ENCODE results near the gene MINDY4. TPM values are rescaled to one million over a fixed set of nuclear protein-coding genes. Genes with fewer than 3 reads are reported as not detected.

Gene MINDY4
- total RNA-seq, 2 donors from 2014 or later = 13.9 to 18.4 TPM

DNA sequence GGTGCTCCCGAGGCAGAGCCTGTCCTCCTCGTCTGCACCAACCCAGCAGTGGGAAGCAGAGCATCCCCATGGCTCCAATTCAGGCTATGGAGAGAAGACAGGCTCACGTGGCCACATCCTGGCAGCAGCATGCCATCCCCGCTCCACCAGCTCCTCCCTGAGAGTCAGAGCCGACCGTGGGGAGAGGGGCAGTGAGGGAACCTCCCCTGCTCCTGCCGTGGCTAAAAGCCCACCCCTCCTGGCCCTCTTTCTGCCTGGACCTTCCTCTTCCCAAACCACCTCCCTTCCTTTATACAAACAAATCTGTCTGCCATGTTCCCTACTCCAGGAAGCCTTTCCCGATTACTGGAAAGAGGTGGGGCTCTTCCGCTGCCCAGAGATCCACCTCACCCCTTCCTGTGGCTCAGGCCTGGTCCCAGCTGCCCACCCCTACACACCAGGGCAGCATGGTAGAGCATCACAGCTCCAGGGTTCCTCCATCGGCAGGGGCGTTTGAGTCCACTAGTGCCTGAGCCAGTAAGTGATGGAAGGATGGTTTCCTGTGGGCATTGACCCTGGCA lies 129.7 kb downstream of the MINDY4 start:
- intact Hi-C loops (cut with DNase I) = no loop called here
- no peak for DNase-seq (ENCODE audit: low spot score)

DNA sequence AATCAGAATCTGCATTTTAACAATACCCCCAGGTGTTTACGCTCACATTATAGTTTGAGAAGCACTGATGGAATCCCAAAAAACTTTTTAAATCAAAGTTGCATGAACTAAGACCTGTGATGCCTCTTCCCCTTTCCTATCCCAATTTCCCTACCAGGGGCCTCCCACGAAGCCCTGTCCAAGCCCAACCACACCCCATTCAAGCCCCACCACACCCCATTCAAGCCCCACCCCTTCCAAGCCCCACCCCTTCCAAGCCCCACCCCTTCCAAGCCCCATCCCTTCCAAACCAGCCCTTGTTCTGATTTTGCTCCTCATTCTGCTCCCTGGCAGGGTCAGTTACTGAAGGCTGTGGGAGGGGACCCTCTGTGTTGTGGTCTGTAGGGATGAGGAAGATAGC lies 130.6 kb downstream of the MINDY4 start:
- intact Hi-C loops (cut with DNase I) = no loop called here
- DNase-seq (ENCODE audit: low spot score) = no peak

DNA sequence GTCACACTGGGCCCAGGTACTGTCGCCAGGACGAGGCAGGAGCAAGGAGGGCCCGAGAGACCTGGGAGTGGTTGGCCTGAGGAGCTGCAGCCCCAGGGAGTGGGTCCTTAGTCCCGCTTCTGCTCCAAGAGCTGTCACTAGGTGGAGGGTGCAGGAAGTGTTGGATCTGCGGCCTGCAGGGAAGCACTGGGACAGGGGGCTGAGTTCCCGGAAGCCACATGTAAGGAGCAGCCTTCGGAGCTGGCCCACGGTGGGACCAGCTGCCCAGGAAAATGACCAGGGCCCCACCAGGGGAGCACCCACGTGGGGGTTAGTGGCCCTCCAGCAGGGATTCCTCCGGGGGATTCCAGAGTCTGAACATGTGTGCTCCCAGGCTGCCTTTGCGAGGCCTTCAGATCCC lies 131.2 kb downstream of the MINDY4 start:
- no peak for DNase-seq (ENCODE audit: low spot score)
- intact Hi-C loops (cut with DNase I) = no loop called here

DNA sequence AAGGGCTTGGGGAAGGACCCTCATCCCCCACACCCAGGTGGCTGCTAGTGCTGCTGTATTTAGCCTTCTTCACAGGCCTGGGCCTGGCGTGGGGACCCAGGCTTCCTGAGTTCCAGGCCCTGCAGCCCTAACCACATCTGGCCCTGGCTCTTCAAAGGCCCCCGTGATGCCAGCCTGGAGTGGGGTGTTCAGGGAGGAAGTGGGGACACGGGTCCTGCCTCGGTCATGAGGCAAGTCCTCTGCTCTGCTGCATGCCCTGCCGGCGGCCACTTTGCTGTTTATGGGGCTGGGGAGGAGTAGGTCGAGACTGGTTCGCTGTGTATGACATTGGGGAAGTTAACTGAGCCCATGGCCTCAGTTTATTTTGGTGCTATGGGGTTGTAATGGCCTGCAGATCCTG lies 131.9 kb downstream of the MINDY4 start:
- no peak for DNase-seq (ENCODE audit: low spot score)
- intact Hi-C loops (cut with DNase I) = no loop called here

DNA sequence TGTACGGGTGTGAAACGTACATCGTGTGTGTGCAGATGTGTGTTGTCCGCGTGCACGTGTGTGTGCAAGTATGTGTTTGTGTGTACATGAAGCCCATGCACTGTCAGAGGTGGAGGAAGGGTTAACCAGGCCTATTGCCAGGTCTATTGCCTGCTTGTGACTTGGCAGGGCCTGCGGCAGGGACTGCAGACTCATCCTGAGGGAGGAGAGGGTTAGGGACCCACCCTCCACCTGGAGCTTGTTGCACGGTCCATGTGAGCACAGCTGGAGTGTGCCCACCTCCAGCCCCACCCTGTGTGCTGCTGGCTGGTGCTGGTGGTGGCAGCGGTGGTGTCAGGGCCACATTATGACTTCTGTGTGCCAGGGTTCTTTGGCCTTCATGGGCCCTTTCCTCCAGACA lies 133.3 kb downstream of the MINDY4 start:
- intact Hi-C loops (cut with DNase I) = no loop called here

DNA sequence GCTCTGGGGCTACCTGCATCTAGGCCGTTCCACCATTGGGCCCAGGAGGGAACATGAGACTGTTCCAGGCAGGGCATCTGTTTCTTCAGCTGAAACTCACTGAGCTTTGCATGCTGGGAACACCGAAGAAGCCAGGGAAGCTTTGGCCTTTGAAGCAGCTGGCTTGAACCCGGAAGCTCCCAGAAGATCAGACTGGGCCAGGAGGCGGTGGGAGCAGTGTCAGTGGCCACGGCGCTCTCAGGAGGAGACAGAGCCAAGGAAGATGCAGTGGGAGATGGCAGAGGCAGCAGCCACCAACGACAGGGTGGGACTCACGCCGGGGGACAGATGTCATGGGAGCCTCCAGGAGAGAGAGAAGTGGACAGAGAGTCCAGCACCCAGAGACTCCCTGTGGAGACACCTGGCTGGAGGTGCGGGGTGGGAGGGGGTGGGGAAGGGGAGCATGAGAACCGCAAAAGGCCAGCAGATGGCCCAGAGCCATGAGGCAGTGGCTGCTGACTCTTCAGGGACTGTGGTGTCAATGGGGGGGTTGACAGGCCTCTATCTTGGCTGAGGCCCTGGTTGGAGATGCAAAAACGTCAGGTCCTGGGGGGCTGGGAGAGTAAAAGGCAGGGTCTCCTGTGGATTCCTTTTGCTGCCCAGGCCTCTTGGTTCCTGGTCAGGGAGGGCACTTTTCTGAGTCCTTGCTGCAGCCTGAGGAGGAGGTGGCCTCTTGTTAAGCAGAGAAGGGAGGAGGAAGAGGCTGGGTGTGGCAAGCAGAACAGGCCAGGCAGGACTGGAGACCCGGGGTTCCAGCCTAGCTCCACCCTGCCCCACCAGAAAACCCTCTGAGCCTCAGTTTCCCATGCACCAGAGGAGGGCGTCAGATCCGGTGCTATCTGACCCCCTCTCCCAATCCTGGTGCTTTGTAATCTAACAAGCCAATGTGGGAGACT lies 134.1 kb downstream of the MINDY4 start:
- no peak for DNase-seq (ENCODE audit: low spot score)
- intact Hi-C loops (cut with DNase I) = loop anchor here in 1 of 2 donors (5.0 kb wide), 2 partner anchors 88 to 103 kb away; no protein-coding TSS in a partner anchor

More for the DNA sequence above, 133.3 kb downstream of the MINDY4 start:
- no peak for DNase-seq (ENCODE audit: low spot score)

DNA sequence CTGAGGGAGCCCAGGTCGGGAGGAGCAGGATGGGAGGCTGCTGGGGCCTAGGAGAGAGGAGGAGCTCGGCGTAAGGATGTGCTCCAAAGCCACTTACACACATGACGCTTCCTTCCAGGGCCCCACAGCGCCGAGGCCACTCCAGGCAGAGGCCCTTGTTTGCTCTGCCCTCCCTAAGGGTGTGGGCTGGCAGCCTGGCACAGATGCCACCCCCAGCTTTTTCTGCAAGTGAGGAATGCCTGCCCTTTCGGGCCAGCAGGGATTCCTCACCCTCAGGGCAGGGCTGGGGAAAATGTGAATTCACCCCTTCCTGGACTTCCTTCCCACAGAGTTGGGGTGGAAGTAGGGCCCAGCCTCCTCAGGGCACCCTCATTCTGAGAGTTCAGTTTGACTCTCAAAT lies 134.8 kb downstream of the MINDY4 start:
- intact Hi-C loops (cut with DNase I) = loop anchor here in 1 of 2 donors (5.0 kb wide), 2 partner anchors 89 to 104 kb away; no protein-coding TSS in a partner anchor
- no peak for DNase-seq (ENCODE audit: low spot score)

DNA sequence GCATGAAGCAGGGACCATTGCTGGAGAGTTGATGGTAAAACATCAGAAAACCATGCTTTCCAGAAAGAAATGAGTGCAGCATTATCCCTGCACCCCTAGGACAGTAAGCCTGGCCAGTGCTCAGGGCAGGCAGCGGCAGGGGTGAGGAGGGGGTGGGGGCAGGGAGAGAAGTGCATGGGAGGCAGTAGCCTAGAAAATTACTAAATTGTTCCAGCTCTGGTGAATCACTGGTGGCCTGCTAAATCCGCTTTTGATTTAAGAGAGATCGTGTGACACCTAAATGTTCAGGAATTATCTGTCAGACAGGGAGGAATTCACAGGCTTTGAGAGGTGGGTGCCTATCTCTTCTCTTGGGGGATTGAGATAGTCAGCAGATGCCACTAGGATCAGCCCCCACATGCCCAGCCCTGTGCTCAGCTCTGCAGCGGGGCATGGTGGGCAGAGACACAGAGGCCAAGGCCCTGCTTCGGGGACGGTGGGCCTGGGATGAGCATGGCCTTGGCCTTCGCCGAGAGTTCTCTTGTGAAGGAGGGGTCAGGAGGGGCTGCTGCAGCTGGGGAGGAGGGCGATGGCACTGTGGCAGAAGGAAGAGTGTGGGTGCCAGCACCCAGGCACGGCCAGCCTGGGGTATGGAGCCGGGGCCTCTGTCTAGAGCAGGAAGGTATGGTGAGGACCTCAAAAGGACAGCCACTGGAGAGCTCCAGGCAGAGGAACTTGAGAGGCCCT lies 135.5 kb downstream of the MINDY4 start:
- intact Hi-C loops (cut with DNase I) = loop anchor here in 1 of 2 donors (5.0 kb wide), 2 partner anchors 89 to 104 kb away; no protein-coding TSS in a partner anchor

DNA sequence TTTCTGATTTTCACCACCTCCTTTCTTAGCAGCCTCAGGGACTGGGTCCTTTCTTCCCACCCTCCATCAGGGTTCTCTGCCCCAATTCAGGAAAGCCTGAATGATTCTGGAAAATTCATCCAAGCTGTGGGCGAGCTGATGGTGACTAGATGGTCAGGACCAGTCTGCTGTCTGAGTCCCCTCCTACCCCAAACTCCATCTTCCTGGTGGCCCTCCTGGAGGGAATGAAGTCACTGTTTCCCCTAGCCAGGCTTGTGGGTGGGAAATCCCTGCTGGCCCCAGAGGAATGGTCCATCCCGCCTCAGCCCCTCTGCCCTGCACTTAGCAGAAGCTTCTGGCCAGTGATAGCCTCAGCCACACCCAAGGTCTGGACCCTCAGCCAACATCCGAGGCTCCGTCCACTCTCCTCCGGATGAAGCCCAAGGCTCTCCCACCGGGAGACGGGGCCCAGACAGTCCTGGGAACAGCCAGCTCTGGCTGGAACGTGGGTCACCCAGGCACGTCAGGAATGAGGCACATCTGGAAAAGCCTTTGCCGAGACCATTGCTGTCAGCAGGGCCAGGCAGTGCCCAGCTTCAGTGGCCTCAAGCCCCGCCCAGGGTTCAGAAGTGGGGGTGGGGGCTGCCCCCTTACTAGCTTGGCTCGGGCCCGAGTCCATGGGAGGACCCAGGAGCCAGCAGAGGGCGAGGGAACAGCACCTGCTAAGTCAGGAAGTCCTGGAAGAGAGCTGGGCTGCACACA lies 136.5 kb downstream of the MINDY4 start:
- DNase-seq (ENCODE audit: low spot score) = peak; percentile 90
- intact Hi-C loops (cut with DNase I) = loop anchor here in 1 of 2 donors (5.0 kb wide), 2 partner anchors 90 to 105 kb away; no protein-coding TSS in a partner anchor

More for the DNA sequence above, 135.5 kb downstream of the MINDY4 start:
- DNase-seq (ENCODE audit: low spot score) = no peak

DNA sequence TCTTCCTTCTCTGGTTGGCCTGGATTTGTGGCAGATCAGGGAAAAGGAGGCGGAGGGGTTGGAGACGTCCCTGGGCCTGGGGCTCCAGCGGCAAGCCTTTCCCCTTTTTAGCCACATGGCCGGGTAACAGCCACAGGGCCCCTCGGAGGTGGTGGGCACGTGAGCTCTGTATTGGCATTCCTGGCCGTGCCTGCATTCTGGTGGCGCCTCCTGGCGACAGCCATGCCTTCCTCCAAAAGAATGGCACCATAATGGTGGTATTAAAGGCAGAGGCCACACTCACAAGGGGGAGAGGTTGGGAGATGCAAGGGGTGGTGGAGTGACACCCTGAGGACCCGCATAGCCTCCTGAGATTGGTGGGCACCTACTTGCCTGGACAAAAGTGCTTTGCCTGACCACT lies 137.5 kb downstream of the MINDY4 start:
- no peak for DNase-seq (ENCODE audit: low spot score)
- intact Hi-C loops (cut with DNase I) = loop anchor here in 1 of 2 donors (5.0 kb wide), 2 partner anchors 91 to 106 kb away; no protein-coding TSS in a partner anchor

DNA sequence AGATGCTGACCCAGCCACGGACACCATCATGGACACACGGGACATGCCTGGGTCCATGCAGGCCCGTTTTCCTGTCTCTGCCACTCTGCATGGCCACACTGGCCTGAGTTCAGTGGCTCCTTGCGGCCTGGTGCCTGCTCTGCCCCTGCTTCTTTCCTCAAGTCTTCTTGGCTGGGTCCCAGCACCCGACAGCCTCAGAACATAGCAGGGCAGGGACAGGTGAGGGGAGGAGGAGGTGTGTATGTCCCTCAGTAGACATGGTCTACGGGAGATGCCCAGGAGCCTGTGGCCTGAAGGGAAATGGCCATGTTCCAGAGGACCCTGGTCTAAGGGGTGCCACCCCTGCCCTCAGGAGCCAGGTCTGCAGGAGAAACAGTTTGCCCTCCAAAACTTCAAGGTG lies 138.2 kb downstream of the MINDY4 start:
- DNase-seq (ENCODE audit: low spot score) = no peak
- intact Hi-C loops (cut with DNase I) = loop anchor here in 1 of 2 donors (5.0 kb wide), 2 partner anchors 92 to 107 kb away; no protein-coding TSS in a partner anchor

DNA sequence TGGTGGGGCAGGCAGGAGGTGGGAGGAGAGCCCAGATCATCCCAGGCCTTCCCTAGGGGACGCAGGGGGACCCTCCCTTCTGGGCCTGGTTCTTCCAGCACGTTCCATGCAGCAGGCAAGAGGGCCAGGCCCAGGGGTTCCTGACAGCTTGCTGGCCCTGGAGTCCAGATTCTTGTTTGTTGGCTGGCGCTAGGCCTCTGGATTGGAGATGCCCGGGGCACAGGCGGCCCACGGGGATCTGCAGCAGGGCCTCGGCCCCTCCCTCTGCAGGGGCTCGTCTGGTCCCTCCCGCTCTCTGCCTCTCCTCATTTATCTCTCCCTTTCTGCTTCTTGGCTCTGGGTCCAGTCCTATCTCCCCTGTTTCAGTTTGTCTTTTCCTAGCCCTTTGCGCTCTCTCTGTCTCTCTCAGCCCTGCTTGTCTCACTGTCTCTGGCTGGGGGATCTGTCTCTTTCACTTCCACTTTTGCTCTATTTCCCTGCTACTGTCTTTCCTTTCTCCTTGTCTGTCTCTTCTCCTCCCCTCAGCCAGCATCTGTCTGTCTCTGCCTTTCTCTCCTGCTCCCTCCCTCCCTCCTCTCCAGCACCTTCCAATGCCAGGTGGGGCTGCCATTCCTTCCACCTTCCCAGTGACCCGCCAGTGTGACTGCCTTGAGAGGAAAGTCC lies 139.3 kb downstream of the MINDY4 start:
- intact Hi-C loops (cut with DNase I) = no loop called here
- no peak for DNase-seq (ENCODE audit: low spot score)

DNA sequence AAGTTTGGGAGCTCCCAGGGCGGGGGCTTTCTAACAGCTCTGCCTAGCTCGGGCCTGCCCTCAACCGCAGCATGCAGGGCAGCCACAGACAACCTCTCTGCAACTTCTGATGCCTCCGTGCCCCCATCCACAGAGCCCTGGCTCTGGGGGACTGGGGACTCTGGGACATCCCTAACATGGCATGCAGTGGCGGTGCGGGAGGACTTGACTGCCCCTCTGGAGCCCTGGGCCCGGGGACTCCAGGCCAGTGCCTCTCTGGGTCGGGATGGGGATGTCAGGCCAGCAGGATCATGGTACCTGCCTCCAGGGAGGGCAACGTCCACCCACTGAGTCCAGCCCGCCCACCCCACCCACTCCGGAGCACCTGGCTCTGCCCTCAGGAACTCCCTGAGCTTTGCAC lies 139.9 kb downstream of the MINDY4 start:
- intact Hi-C loops (cut with DNase I) = no loop called here
- no peak for DNase-seq (ENCODE audit: low spot score)

DNA sequence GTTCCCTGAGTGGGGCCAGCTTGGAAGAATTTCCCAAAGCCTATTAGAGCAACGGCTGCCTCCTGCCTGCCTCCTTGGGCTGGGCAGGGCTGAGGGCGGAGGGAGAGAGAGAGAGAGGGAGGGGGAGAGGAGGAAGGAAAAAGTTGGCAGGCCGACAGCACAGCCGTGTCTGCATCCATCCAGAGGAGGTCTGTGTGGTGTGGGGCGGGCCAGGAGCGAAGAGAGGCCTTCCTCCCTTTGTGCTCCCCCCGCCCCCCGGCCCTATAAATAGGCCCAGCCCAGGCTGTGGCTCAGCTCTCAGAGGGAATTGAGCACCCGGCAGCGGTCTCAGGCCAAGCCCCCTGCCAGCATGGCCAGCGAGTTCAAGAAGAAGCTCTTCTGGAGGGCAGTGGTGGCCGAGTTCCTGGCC lies 140.3 kb downstream of the MINDY4 start, which contains the start of gene AQP1:
AQP1 (plus strand) TSS at position 293 of the 409 bp plus-strand sequence; CDS start at position 350, 57 bp downstream.
- peak; percentile 95 for DNase-seq (ENCODE audit: low spot score)
- intact Hi-C loops (cut with DNase I) = no loop called here

DNA sequence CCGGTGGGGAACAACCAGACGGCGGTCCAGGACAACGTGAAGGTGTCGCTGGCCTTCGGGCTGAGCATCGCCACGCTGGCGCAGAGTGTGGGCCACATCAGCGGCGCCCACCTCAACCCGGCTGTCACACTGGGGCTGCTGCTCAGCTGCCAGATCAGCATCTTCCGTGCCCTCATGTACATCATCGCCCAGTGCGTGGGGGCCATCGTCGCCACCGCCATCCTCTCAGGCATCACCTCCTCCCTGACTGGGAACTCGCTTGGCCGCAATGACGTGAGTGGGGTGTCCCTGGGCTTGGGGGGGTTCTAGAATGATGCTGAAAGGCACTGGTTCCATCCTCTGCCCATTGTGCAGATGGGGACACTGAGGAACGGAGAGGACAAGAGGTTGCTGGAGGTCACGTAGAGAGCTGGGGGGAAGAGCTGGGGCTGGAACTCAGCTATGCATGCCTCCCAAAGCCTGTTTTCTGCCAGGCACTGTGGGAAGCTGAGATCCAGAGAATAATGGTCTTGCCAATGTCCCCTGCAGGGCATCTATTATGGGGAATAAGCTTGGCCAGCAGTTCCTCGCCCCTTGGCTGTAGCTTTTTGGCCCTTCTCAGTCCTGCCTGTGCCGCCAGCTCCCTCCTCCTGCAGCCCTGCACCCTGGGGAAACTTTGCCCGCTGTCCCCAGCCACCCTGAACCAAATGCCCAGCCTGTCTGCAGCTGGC lies 141.0 kb downstream of the MINDY4 start:
- intact Hi-C loops (cut with DNase I) = no loop called here
- DNase-seq (ENCODE audit: low spot score) = no peak

DNA sequence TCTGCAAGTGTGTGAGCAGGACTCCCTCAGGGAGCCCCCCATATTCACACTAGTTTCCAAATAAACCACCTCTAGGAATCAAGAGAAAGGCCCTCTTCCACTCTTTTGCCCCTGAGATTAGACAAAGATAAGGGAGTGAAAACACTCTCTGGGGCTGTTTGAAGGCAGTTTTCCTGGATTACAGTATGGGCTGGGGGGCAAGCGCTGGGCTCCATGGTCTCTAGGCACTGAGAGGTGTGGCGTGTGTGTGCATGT lies 141.4 kb downstream of the MINDY4 start:
- DNase-seq (ENCODE audit: low spot score) = no peak
- intact Hi-C loops (cut with DNase I) = no loop called here

DNA sequence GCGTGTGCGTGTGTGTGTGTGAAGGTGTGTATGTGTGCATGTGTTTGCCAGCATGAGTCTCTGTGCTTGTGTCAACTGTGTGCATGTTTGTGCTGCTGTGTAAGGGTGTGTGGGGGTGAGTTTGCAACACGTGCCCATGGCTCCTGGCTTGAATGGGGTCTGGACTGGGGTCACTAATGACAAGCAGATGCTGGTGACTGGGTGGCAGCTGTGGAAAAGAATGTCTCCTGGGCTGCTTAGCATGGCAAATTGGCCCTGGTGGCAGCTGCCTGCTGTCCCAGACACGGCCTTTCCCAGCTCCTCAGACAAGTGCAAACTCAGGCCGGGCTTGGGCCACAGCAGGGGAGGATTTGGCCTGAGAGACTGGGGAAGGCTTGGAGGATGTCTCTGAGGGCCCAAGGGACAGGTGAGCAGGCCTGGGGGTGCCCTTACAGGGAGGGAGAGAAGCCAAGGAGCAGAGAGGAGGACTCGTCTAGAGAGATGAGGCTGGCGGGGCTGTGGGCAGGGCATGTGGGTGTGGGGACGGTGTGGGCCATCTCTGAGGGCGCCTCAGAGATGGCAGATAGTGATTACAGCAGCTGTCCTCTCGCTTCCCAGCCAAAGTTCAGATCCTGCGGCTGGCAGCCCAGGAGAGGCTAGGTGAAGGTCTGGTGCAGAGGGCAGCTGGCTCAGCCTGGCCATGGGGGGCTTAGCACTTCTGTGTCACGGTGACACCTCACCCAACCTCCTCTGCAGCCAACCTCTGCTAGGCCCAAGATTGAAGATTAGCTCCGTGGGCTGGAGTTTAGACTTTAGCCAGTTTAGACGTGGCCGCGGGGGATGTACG lies 142.0 kb downstream of the MINDY4 start:
- no peak for DNase-seq (ENCODE audit: low spot score)
- intact Hi-C loops (cut with DNase I) = no loop called here
